Stomach (tissue), 9 donors: ENCODE data around the gene PTX4. TPM values are rescaled to one million over a fixed set of nuclear protein-coding genes. Genes with fewer than 3 reads are reported as not detected.

Experiments
- DNase-seq, 2 donors: peaks; one replicate each; pipeline versions ENCODE4 v3.0.0 to v3.0.0-alpha.2; 2013 to 2019
- H3K27ac ChIP-seq, 5 donors: fragments of 200-600 bp in 4 of 5; sonication (generic) in 4 of 5; one replicate each; pipeline ENCODE4 v1.5.1; 2013 to 2019; ENCODE audit warnings: mild to moderate bottlenecking in 1 of 5, moderate library complexity in 1 of 5
- H3K27me3 ChIP-seq, 3 donors: fragments of 200-600 bp; sonication (generic); one replicate each; pipeline ENCODE4 v1.5.1; 2017 to 2019; ENCODE audit warnings: mixed run types in 1 of 3
- H3K36me3 ChIP-seq, 4 donors: fragments of 200-600 bp; sonication (generic); 1 replicate in 3 of 4; 2 replicates in 1 of 4; pipeline ENCODE4 v1.5.1; 2016 to 2019
- H3K4me1 ChIP-seq, 4 donors: fragments of 200-600 bp; sonication (generic); one replicate each; pipeline ENCODE4 v1.5.1; 2016 to 2019
- H3K4me3 ChIP-seq, 4 donors: fragments of 200-600 bp; sonication (generic) in 3 of 4; one replicate each; pipeline ENCODE4 v1.5.1; 2016 to 2019; ENCODE audit warnings: mild to moderate bottlenecking in 1 of 4
- H3K9me3 ChIP-seq, 4 donors: fragments of 200-600 bp; sonication (generic); one replicate each; pipeline ENCODE4 v1.5.1; 2016 to 2019
- EP300 ChIP-seq: sonication (generic); formaldehyde crosslinking; IDR thresholded peaks from one replicate; pipeline ENCODE4 v1.6.1; 2017; ENCODE audit warnings: antibody characterized with exemption
- POLR2A ChIP-seq, 4 donors: fragments of 450-650 bp; IDR thresholded peaks; one replicate each; pipeline ENCODE4 v1.6.1; 2016; ENCODE audit warnings: antibody characterized with exemption in 4 of 4, control low read depth in 2 of 4, mild to moderate bottlenecking in 1 of 4, moderate library complexity in 1 of 4
- POLR2AphosphoS5 ChIP-seq, 3 donors: sonication (generic); formaldehyde crosslinking; IDR thresholded peaks; one replicate each; pipeline ENCODE4 v1.6.1; 2016; ENCODE audit warnings: antibody characterized with exemption in 3 of 3
- WGBS, 5 donors: extraction: QIAGEN DNeasy Blood & Tissue Kit in 3 of 5; methylation state at CpG; one replicate each; pipeline versions ENCODE4 v1.1.5 to v1.1.7; 2013 to 2018; 5-methylcytosine and 5-hydroxymethylcytosine counted together
- intact Hi-C: fragments of 100-400 bp; cut with DNase I; formaldehyde crosslinking; loops from one replicate; pipeline ENCODE4 v1.15.1; 2023; ENCODE audit warnings: low total_unique reads
- polyA plus RNA-seq, 3 donors: library from polyadenylated mRNA; stranded (reverse); fragments of 200-250 nt; gene quantifications; one replicate each; pipeline ENCODE4 v1.2.3, GENCODE V29; 2013
- total RNA-seq, 5 donors: library from RNA; depleted of rRNA; stranded (reverse); fragments of >200 nt; gene quantifications; one replicate each; pipeline versions ENCODE4 v1.1.0 to v1.2.3, GENCODE V29; 2014 to 2016
- TF ChIP-seq, protein P1 (sequence below), 7 experiments: fragments of 450-650 bp in 4 of 7; fragments of 200-600 bp in 3 of 7; sonication (generic) in 3 of 7; IDR thresholded peaks; one replicate each; pipeline ENCODE4 v1.5.1; 2016 to 2019; ENCODE audit warnings: antibody characterized with exemption in 7 of 7, control low read depth in 2 of 7, mild to moderate bottlenecking in 1 of 7
- donor health status: healthy with polysubstance abuse.
- donor health status: Bipolar disorder and iron deficiency.
- donor health status: healthy.

PTX4 gene
- total and polyA plus RNA-seq, 8 donors: not detected

DNA sequence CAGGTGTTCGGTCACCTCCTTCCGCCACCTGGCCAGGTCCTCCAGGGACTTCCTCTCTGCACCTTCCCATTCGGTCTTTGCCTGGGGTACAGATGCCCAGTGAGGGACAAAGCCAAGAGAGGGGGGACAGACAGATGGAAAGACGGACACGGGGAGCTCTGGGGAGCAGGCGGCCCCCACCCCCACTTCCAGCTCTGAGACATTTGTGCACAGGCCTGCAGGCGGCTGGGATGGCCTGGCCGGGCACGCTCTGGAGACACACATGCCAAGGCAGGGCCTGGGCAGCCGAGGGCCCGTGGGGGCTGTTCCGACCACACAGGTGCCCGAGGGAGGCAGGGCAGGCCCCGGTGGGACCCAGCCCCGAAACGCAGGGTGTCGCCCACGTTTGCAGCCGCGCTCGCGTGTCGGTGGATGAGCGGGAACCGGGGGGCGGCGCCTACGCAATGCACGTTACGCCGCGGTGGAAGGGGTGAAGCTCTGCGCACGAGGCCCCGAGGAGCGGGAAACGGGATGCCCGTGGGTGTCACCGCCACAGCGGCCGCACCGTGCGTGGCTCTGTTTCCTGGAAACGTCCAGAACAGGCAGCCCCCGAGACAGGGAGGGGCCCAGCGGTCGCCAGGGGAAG lies 51.9 kb downstream of the PTX4 start:
- H3K4me1 ChIP-seq: peaks cover 0 to 6% (median 0%) of the 10 kb centered on the region in 4 donors
- intact Hi-C loops: no loop called here
- WGBS, 5 donors: 82 to 94% (median 89%) methylated on average over 38 to 47 of the region's 47 CpGs
- H3K27ac ChIP-seq: no peak overlapping the region
- peaks cover 0 to 26% (median 0%) of the 10 kb centered on the region in 3 donors for H3K27me3 ChIP-seq
- TF ChIP-seq POLR2A (IDR thresholded peaks at IDR 0.05) (no peak), EP300 (no peak), POLR2AphosphoS5 (IDR thresholded peaks at IDR 0.05) (no peak)
- TF ChIP-seq, protein P1, sequence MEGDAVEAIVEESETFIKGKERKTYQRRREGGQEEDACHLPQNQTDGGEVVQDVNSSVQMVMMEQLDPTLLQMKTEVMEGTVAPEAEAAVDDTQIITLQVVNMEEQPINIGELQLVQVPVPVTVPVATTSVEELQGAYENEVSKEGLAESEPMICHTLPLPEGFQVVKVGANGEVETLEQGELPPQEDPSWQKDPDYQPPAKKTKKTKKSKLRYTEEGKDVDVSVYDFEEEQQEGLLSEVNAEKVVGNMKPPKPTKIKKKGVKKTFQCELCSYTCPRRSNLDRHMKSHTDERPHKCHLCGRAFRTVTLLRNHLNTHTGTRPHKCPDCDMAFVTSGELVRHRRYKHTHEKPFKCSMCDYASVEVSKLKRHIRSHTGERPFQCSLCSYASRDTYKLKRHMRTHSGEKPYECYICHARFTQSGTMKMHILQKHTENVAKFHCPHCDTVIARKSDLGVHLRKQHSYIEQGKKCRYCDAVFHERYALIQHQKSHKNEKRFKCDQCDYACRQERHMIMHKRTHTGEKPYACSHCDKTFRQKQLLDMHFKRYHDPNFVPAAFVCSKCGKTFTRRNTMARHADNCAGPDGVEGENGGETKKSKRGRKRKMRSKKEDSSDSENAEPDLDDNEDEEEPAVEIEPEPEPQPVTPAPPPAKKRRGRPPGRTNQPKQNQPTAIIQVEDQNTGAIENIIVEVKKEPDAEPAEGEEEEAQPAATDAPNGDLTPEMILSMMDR (IDR thresholded peaks at IDR 0.05): no peak
- no peak for DNase-seq
- no peak overlapping the region for H3K4me3 ChIP-seq
- no peaks in the 10 kb centered on the region for H3K36me3 ChIP-seq
- no peaks in the 10 kb centered on the region for H3K9me3 ChIP-seq

DNA sequence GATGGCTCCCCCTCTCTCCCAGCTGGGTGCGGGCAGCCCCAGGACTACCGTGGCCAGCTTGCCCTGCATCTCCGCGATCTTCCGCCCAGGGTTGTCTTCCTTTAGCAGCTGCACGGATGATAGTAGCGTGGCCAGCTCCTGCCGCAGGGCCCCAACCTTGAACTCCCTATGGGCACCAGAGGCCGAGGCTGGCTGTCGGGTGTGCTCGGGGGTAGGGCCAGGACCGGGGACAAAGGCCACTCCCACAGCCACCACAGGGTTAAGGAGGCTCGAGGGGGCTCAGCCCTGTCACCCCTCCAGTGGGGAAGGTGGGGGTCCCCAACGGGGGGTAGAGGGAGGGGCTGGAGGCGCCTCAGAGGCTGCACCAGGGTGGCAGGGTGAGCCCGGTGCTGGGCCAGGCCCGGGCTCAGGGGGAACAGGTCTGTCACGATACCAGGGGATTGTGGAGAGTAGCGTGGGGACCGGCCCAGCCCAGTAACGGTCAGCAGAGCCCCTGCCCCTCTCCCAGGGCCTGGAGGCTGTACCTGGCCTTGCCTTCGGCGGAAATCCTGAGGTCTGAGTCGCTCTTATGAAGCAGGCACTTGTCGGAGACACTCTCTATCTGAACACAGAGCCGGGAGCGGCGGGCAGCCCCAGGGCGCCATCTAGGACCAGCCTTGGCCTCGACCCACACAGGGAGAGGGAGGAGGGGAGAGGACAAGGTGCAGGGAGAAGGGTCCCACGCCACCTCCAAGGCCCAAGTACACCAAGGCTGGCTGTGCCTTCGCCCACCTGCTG lies 52.6 kb downstream of the PTX4 start:
- Histone ChIP-seq H3K4me3 (no peak overlapping the region), H3K27ac (no peak overlapping the region), H3K36me3 (no peaks in the 10 kb centered on the region), H3K27me3 (peaks cover 0 to 30% (median 0%) of the 10 kb centered on the region in 3 donors), H3K4me1 (peaks cover 0 to 13% (median 5%) of the 10 kb centered on the region in 4 donors), H3K9me3 (no peaks in the 10 kb centered on the region)
- no peak for TF ChIP-seq EP300
- TF ChIP-seq, protein P1 (IDR thresholded peaks at IDR 0.05): no peak
- no peak for TF ChIP-seq POLR2A (IDR thresholded peaks at IDR 0.05)
- no peak for TF ChIP-seq POLR2AphosphoS5 (IDR thresholded peaks at IDR 0.05)
- 60 to 80% (median 68%) methylated on average over 27 to 32 of the region's 32 CpGs for WGBS, 5 donors
- intact Hi-C loops: no loop called here
- peak; percentile 47 to 51 for DNase-seq

Other genes with a start within 250 kb of the PTX4 start
- 100 to 1,000 TPM in 3 of 5 donors, 10 to 100 TPM in 2; 15.4 to 202 (median 110) TPM for gene TPSAB1, start 248.2 kb downstream of the PTX4 start, total RNA-seq
- 100 to 1,000 TPM in 1 of 3 donors, 10 to 100 TPM in 2; 16.9 to 115 (median 32.1) TPM for gene TPSAB1, start 248.2 kb downstream of the PTX4 start, polyA plus RNA-seq
- gene TPSD1, start 232.9 kb downstream of the PTX4 start, total RNA-seq: 1 to 10 TPM in 1 of 5 donors, not detected in 4; 7.6 TPM
- 1 to 10 TPM in 2 of 3 donors, under 1 TPM in 1; 0.70 to 6.4 (median 2.6) TPM for gene TPSD1, start 232.9 kb downstream of the PTX4 start, polyA plus RNA-seq
- gene UBE2I, start 179.3 kb downstream of the PTX4 start, total RNA-seq: 10 to 100 TPM; 42.0 to 71.0 (median 48.0) TPM
- gene UBE2I, start 179.3 kb downstream of the PTX4 start, polyA plus RNA-seq: 10 to 100 TPM; 42.2 to 48.2 (median 42.6) TPM
- 10 to 100 TPM in 1 of 5 donors, 1 to 10 TPM in 4; 3.7 to 94.7 (median 6.7) TPM for gene BAIAP3, start 155.3 kb downstream of the PTX4 start, total RNA-seq
- 1 to 10 TPM; 1.5 to 3.6 (median 2.5) TPM for gene BAIAP3, start 155.3 kb downstream of the PTX4 start, polyA plus RNA-seq
- gene TSR3, start 137.1 kb downstream of the PTX4 start, total RNA-seq: 100 to 1,000 TPM in 1 of 5 donors, 10 to 100 TPM in 3, 1 to 10 TPM in 1; 9.3 to 441 (median 41.1) TPM
- gene TSR3, start 137.1 kb downstream of the PTX4 start, polyA plus RNA-seq: 10 to 100 TPM; 65.6 to 74.5 (median 71.9) TPM
- gene GNPTG, start 137.0 kb downstream of the PTX4 start, total RNA-seq: 10 to 100 TPM; 32.5 to 87.9 (median 42.0) TPM
- gene GNPTG, start 137.0 kb downstream of the PTX4 start, polyA plus RNA-seq: 10 to 100 TPM; 30.0 to 56.1 (median 30.4) TPM
- 10 to 100 TPM; 13.6 to 75.0 (median 50.2) TPM for gene UNKL, start 74.2 kb downstream of the PTX4 start, total RNA-seq
- gene UNKL, start 74.2 kb downstream of the PTX4 start, polyA plus RNA-seq: 1 to 10 TPM; 4.8 to 5.5 (median 5.0) TPM
- gene UQCC4, start 68.2 kb downstream of the PTX4 start, total RNA-seq: 10 to 100 TPM in 2 of 5 donors, 1 to 10 TPM in 1, not detected in 2; 3.3 to 21.1 (median 16.3) TPM
- 10 to 100 TPM; 21.0 to 22.8 (median 21.2) TPM for gene UQCC4, start 68.2 kb downstream of the PTX4 start, polyA plus RNA-seq
- gene PERCC1, start 57.9 kb downstream of the PTX4 start, total RNA-seq: 10 to 100 TPM in 1 of 5 donors, 1 to 10 TPM in 1, not detected in 3; 2.0 to 21.4 TPM
- gene PERCC1, start 57.9 kb downstream of the PTX4 start, polyA plus RNA-seq: 1 to 10 TPM in 1 of 3 donors, not detected in 2; 3.3 TPM
- not detected for gene CCDC154, start 44.4 kb downstream of the PTX4 start, total RNA-seq
- 1 to 10 TPM in 2 of 3 donors, under 1 TPM in 1; 0.31 to 4.5 (median 3.1) TPM for gene CCDC154, start 44.4 kb downstream of the PTX4 start, polyA plus RNA-seq
- gene CLCN7, start 13.9 kb downstream of the PTX4 start, total RNA-seq: 100 to 1,000 TPM in 2 of 5 donors, 10 to 100 TPM in 3; 47.2 to 489 (median 69.1) TPM
- 10 to 100 TPM in 2 of 3 donors, 1 to 10 TPM in 1; 8.7 to 36.5 (median 27.3) TPM for gene CLCN7, start 13.9 kb downstream of the PTX4 start, polyA plus RNA-seq
- gene TELO2, start 4.4 kb upstream of the PTX4 start, total RNA-seq: 100 to 1,000 TPM in 2 of 5 donors, 10 to 100 TPM in 3; 23.5 to 107 (median 29.8) TPM
- gene TELO2, start 4.4 kb upstream of the PTX4 start, polyA plus RNA-seq: 10 to 100 TPM; 12.4 to 53.6 (median 34.4) TPM
- gene TMEM204, start 44.7 kb upstream of the PTX4 start, total RNA-seq: 10 to 100 TPM in 3 of 5 donors, 1 to 10 TPM in 2; 2.7 to 45.8 (median 15.2) TPM
- gene TMEM204, start 44.7 kb upstream of the PTX4 start, polyA plus RNA-seq: 10 to 100 TPM; 10.2 to 20.5 (median 19.9) TPM
- gene IFT140, start 123.1 kb upstream of the PTX4 start, total RNA-seq: 10 to 100 TPM in 3 of 5 donors, 1 to 10 TPM in 2; 4.7 to 19.7 (median 17.4) TPM
- gene IFT140, start 123.1 kb upstream of the PTX4 start, polyA plus RNA-seq: 1 to 10 TPM; 5.8 to 8.5 (median 8.0) TPM
- 10 to 100 TPM in 4 of 5 donors, 1 to 10 TPM in 1; 9.9 to 28.1 (median 14.6) TPM for gene CRAMP1, start 123.4 kb upstream of the PTX4 start, total RNA-seq
- 1 to 10 TPM; 3.4 to 4.6 (median 4.6) TPM for gene CRAMP1, start 123.4 kb upstream of the PTX4 start, polyA plus RNA-seq
- gene JPT2, start 189.3 kb upstream of the PTX4 start, total RNA-seq: 100 to 1,000 TPM in 1 of 5 donors, 10 to 100 TPM in 4; 13.4 to 118 (median 49.3) TPM
- 10 to 100 TPM; 24.3 to 34.4 (median 24.4) TPM for gene JPT2, start 189.3 kb upstream of the PTX4 start, polyA plus RNA-seq
- gene MAPK8IP3, start 217.3 kb upstream of the PTX4 start, total RNA-seq: 100 to 1,000 TPM in 3 of 5 donors, 10 to 100 TPM in 2; 42.6 to 320 (median 133) TPM
- gene MAPK8IP3, start 217.3 kb upstream of the PTX4 start, polyA plus RNA-seq: 10 to 100 TPM; 10.1 to 38.9 (median 29.9) TPM